NCI-H526 (cell line): ENCODE results near the gene SDK2.

Experiments used
- DNase-seq, 2 experiments: peaks; one replicate each; lab custom pipeline; 2025; lab: John Stamatoyannopoulos, UW

The SDK2 gene

DNA sequence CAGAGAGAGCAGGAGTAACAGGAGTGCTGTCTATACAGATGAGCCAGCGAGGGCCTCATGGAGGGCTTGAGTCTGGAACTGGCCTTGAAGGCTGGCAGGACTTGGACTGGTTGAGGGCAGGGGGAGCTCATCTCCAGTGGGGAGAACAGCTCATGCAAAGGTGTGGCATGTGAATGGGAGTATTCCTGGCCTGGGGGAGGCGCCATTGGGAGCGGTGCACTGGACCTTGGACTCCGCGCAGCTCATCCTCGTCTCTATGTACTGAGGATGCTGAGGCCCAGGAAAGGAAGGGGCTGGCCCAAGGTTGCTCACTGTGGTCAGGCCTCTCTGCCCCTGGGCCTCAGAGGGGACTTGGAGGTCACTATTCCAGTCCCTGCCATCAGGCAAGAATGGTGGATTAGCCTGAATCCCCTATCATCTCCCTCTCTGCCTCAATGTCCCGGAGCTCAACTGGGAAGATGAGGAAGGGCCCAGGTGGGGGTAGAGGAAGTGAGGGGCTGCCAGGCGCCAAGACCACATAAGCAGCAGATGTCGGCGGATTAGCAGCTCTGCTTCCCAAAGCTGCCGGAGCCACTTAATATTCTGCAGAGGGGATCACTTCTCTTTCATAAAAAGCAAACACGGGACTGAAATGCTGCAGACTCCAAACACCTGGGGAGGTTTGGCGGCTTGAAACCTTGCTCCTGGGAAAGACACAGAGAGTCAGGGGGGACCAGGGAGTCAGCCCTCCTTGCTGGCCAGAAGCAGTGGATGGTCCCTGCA lies 88.9 kb downstream of the SDK2 start:
- DNase-seq: no peak

- no peak for DNase-seq
Observed at GRCh38 chr17:73554498-73554897, 89.7 kb downstream of the SDK2 start.

DNA sequence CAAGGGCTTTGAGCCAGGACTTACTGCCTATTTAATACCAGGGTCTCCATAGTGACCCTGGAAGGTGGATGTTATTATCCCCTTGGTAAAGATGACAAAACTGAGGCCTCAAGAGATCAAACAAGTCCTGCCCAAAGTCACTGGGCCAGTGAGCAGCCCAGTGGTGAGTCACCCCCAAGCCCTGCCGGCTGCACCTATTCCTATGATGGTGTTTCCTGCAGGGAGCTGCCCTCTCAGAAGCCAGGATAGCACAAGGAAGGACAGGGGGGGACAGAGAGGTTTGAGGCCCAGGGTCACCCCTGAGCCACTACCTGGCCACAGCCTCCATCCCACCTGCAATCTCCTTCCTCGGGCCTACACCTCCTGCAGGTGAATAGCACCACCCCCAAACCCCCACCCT lies 90.9 kb downstream of the SDK2 start:
- DNase-seq: no peak

DNA sequence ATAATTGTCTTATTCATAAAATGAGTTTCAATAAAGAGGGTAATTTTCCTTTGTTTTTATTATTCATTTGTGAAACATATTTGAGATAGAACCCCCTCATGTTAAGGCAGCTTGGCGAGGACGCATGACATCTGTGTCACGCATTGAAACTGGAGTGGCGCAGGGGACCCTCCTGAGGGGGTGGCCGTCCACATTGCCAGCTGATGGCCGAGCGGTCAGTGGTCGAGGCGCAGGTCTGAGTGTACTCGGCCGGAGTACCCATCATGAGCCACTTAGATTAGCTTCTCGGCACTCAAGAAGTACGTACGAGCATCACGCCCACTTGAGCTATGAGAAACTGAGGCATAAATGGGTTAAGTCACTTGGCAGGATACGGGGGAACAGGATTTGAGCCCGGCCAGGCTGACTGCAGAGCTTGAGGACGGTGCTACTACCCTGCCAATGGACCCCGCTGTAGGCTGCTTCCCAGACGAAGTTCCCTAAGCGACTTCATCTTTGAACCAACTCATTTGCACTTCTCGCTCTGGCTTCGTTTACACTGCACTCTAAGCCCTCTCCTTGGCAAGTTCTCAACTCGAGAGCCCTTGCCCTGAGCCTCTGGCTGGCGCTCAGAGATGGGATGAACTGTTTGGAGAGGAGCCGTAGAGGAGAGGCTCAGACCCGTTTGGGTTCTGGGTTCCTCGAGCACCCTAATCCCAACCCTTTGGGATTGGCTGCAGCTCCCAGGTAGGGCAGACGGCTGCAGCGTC lies 91.8 kb downstream of the SDK2 start:
- no peak for DNase-seq

DNA sequence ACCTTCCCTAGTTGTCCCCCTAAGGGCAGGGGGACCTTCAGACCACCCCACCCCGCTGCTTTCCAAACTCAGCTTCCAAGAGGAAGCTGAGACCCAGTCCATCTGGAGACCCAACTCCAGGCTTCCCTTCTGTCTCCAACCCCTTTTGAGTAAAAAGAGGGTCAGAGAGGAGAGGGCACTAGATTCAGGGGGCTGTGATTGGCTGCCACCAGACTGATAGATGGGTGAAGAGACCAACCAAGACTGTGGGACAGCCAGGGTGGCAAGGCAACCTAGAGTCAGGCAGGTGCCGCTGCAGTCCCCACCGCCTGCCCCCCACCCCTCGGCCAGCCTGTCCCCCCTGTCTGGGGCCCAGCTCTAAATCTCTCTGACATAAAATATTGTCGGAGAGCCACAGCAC lies 92.5 kb downstream of the SDK2 start:
- DNase-seq: no peak

- DNase-seq: no peak
Observed at GRCh38 chr17:73551144-73551543, 93.1 kb downstream of the SDK2 start.

DNA sequence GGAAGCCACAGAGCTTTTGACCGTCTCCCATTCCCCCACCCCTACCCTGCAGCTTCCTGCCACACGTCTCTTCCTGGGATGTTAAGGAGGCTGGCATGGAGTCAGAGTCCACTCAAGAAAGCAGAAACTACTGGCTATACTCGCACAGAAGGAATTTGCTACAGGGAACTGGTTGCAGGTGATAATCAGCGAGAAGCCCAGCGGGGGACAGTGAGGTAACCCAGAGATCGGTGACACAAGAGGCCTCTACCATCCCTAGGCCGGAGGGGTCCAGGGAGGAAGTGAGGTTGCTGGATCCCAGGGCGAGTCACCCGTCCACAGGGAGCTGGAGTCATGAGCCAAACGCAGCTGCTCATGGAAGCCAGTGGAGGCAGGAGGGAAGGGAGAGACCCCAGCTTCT lies 93.7 kb downstream of the SDK2 start:
- no peak for DNase-seq

GRCh38 chr17:73549841-73550430 lies 94.3 kb downstream of the SDK2 start:
- DNase-seq: no peak

- no peak for DNase-seq
Observed at GRCh38 chr17:73548620-73549311, 95.5 kb downstream of the SDK2 start.

- DNase-seq: no peak
Observed at GRCh38 chr17:73547790-73548189, 96.5 kb downstream of the SDK2 start.

- peak; percentile 47 to 85 for DNase-seq
Observed at GRCh38 chr17:73546770-73547536, 97.3 kb downstream of the SDK2 start.

GRCh38 chr17:73546114-73546513 lies 98.1 kb downstream of the SDK2 start:
- DNase-seq: no peak

GRCh38 chr17:73545109-73546032 lies 98.9 kb downstream of the SDK2 start:
- no peak for DNase-seq

GRCh38 chr17:73544333-73544732 lies 99.9 kb downstream of the SDK2 start:
- no peak for DNase-seq

- DNase-seq: no peak
Observed at GRCh38 chr17:73542323-73542722, 101.9 kb downstream of the SDK2 start.

- DNase-seq: peak; percentile 25 to 61
Observed at GRCh38 chr17:73541561-73541981, 102.7 kb downstream of the SDK2 start.

GRCh38 chr17:73541111-73541510 lies 103.1 kb downstream of the SDK2 start:
- peak in 1 of 2 experiments; percentile 57 for DNase-seq

DNA sequence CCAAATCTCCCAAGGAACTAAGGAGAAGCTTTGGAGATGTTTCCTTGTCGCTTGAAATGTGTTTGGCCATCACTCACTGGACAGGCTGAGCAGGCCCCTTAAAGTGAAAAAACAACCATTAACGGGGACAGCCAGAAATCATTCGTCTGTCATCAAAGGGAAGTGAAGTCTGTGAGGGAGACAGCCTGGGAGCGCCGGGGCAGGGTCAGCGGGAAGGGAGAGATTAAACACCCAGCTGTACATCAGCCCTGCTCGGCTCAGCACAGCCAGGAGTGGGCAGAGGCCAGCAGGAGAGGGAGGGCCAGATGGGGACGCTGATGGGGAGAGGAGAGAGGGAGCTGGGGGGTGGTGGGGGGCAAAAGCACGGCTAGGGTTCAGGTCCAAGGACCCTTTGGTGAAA lies 105.1 kb downstream of the SDK2 start:
- DNase-seq: no peak

DNA sequence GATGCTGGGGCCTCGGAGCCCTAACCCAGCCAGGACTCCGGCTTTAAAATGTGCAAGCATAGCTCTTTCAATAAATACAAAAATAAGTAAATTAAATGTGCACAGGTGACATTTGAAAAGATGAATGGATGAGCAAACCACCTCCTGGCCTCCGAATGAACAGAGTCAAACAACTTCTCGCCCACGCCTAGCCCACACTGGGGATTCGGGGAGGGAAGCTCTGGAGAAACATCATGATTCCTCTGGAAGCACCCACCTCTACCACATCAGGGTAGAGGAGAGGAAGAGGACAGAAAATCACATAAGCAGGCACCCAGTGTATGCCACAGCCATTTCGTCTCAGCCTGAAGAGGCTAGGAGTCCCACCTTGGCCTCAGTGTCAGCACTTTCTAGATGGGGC lies 105.8 kb downstream of the SDK2 start:
- DNase-seq: no peak
